ENCODE results near the gene PLCG2.

Gene PLCG2

DNA sequence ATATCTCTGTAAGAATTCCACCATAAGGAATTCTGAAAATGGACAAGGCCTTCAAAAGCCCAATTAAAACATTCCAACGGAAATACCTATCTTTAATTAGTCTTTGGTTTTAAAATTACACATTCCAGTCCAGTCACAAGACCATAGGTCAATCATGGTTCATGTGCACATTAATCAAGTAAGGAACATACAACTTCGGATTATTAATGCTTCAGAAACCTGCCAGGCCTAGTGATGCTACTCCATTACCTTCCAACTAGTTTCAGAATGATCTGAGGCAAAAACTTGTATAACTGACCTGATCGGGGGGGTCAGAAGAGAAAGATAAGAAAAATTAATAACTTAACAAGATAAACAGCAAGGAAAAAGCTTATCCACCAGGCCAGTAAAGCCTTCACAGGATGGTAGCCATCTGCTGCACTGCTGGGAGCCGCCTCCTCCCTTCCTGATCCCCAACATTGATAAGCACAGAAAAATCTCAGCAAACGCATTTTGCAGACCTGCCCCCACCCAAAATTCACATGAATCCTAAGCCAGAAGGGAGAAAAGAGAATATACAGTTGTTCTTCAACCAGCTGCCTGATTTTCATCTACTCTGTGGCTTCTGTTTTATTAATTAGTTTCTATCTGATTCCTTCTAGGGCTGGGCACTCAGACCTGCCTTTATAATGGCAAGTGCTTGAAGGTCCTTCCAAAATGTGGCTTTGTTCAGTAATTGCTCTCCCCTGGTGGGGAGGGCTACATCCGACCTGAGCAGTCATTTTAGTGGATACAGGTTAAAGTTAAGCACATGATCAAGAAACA, 226.1 kb downstream of the PLCG2 start:
- no peak overlapping the region for H3K9ac ChIP-seq (ENCODE audit: low read length)
- no peaks in the 10 kb centered on the region for H3K79me2 ChIP-seq (ENCODE audit: insufficient read depth, low read length)
- H3K9me2 ChIP-seq (replicated peaks; ENCODE audit: insufficient read depth, low read length): no peaks in the 10 kb centered on the region
- H3K4me3 ChIP-seq (ENCODE audit: insufficient read depth, low read length, poor library complexity, severe bottlenecking): no peak overlapping the region
- no peaks in the 10 kb centered on the region for H3F3A ChIP-seq (ENCODE audit: insufficient read depth)
- H4K20me1 ChIP-seq (ENCODE audit: low read depth, low read length): no peaks in the 10 kb centered on the region
- no peaks in the 10 kb centered on the region for H3K36me3 ChIP-seq (ENCODE audit: low read length)
- no peaks in the 10 kb centered on the region for H3K27me3 ChIP-seq (ENCODE audit: low read length)
- H3K9me3 ChIP-seq (ENCODE audit: insufficient read depth, low read length): peaks cover 23% of the 10 kb centered on the region; the same call in 1 of the 2 replicates
- no peak overlapping the region for H2AFZ ChIP-seq (ENCODE audit: low read depth, low read length, severe bottlenecking)
- TF ChIP-seq CTCF (IDR thresholded peaks at IDR 0.05; ENCODE audit: insufficient read depth, low read length, poor library complexity, severe bottlenecking) (no peak), EZH2phosphoT487 (conservative IDR thresholded peaks at IDR 0.05; ENCODE audit: low read length) (no peak)
- no peak overlapping the region for H3K27ac ChIP-seq (ENCODE audit: low read depth, low read length)
- no peak overlapping the region for H3K4me2 ChIP-seq (ENCODE audit: low read depth, low read length, poor library complexity, severe bottlenecking)

GRCh38 chr16:82006036-82006435, 226.9 kb downstream of the PLCG2 start:
- Histone ChIP-seq H3K9ac (ENCODE audit: low read length) (no peak overlapping the region), H3K4me2 (ENCODE audit: low read depth, low read length, poor library complexity, severe bottlenecking) (no peak overlapping the region), H3K9me3 (ENCODE audit: insufficient read depth, low read length) (peaks cover 29% of the 10 kb centered on the region; the same call in 1 of the 2 replicates)

GRCh38 chr16:82007189-82007588, 228.1 kb downstream of the PLCG2 start:
- TF ChIP-seq CTCF (IDR thresholded peaks at IDR 0.05; ENCODE audit: insufficient read depth, low read length, poor library complexity, severe bottlenecking): no peak
- TF ChIP-seq EZH2phosphoT487 (conservative IDR thresholded peaks at IDR 0.05; ENCODE audit: low read length): no peak
- H4K20me1 ChIP-seq (ENCODE audit: low read depth, low read length): no peaks in the 10 kb centered on the region
- no peak overlapping the region for H2AFZ ChIP-seq (ENCODE audit: low read depth, low read length, severe bottlenecking)
- H3F3A ChIP-seq (ENCODE audit: insufficient read depth): no peaks in the 10 kb centered on the region
- H3K9me3 ChIP-seq (ENCODE audit: insufficient read depth, low read length): peaks cover 29% of the 10 kb centered on the region; the same call in 1 of the 2 replicates
- no peaks in the 10 kb centered on the region for H3K27me3 ChIP-seq (ENCODE audit: low read length)
- H3K4me3 ChIP-seq (ENCODE audit: insufficient read depth, low read length, poor library complexity, severe bottlenecking): no peak overlapping the region
- no peak overlapping the region for H3K4me2 ChIP-seq (ENCODE audit: low read depth, low read length, poor library complexity, severe bottlenecking)
- H3K36me3 ChIP-seq (ENCODE audit: low read length): no peaks in the 10 kb centered on the region
- no peak overlapping the region for H3K27ac ChIP-seq (ENCODE audit: low read depth, low read length)
- no peaks in the 10 kb centered on the region for H3K9me2 ChIP-seq (replicated peaks; ENCODE audit: insufficient read depth, low read length)
- H3K9ac ChIP-seq (ENCODE audit: low read length): no peak overlapping the region
- no peaks in the 10 kb centered on the region for H3K79me2 ChIP-seq (ENCODE audit: insufficient read depth, low read length)

More at GRCh38 chr16:82006036-82006435, 226.9 kb downstream of the PLCG2 start:
- Histone ChIP-seq H3K27me3 (ENCODE audit: low read length) (no peaks in the 10 kb centered on the region), H3K36me3 (ENCODE audit: low read length) (no peaks in the 10 kb centered on the region), H4K20me1 (ENCODE audit: low read depth, low read length) (no peaks in the 10 kb centered on the region), H3K27ac (ENCODE audit: low read depth, low read length) (no peak overlapping the region), H3K9me2 (replicated peaks; ENCODE audit: insufficient read depth, low read length) (no peaks in the 10 kb centered on the region), H2AFZ (ENCODE audit: low read depth, low read length, severe bottlenecking) (no peak overlapping the region), H3K4me3 (ENCODE audit: insufficient read depth, low read length, poor library complexity, severe bottlenecking) (no peak overlapping the region), H3K79me2 (ENCODE audit: insufficient read depth, low read length) (no peaks in the 10 kb centered on the region), H3F3A (ENCODE audit: insufficient read depth) (no peaks in the 10 kb centered on the region)
- TF ChIP-seq EZH2phosphoT487 (conservative IDR thresholded peaks at IDR 0.05; ENCODE audit: low read length): no peak
- TF ChIP-seq CTCF (IDR thresholded peaks at IDR 0.05; ENCODE audit: insufficient read depth, low read length, poor library complexity, severe bottlenecking): no peak
